Measurements from ENCODE around the gene ANTKMT. TPM values are rescaled to one million over a fixed set of nuclear protein-coding genes. Genes with fewer than 3 reads are reported as not detected.

Gene ANTKMT
- total and polyA plus RNA-seq, 2 of the 4 experiments (the other 2 are of a cell fraction) = 7.3 to 16.2 TPM

DNA sequence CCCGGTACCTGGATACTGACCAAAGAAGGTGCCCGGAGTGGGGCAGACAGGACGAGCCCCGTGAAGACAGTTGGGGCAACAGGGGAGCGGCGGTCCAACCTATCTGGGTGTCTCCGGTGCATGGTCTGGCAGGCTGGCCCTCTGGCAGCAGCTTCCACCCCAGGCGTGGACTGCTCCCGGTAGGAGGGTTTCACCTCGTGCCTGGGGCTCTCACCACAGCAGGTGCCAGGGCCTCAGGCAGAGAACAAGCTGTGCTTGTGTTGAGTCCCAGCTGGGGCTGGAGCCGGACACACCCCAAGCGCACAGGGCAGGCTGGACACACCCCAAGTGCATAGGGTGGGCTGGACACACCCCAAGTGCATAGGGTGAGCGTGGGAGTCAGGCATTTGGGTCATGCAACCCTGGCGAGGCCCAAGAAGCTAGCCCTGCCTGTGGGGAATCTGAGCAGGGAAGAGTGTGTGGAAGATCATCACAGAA lies 13.8 kb upstream of the ANTKMT start:
- no peak for ATAC-seq (ENCODE audit: low read depth)

More for the DNA sequence above, 13.8 kb upstream of the ANTKMT start:
- H2BK20ac ChIP-seq (ENCODE audit: low read depth, low read length) = no peak overlapping the region
- no peak overlapping the region for H4K5ac ChIP-seq (ENCODE audit: low read depth, low read length)
- H3K9ac ChIP-seq (ENCODE audit: low read depth, low read length) = no peak overlapping the region
- no peaks in the 10 kb centered on the region for H3K79me1 ChIP-seq (ENCODE audit: low read depth in 1 of 2, low read length in 2 of 2)
- H2BK120ac ChIP-seq (ENCODE audit: low read depth, low read length) = no peak overlapping the region
- DNase-seq = no peak
- H3K9me3 ChIP-seq (ENCODE audit: control insufficient read depth, insufficient read depth, low read length) = no peaks in the 10 kb centered on the region
- WGBS, 2 experiments (ENCODE audit: extremely low coverage in 2 of 2, insufficient read length in 1 of 2) = 37% methylated on average over 9 of the region's 14 CpGs; no CpG with 5 or more reads in 1 of the 2 experiments
- no peak overlapping the region for H2BK15ac ChIP-seq (ENCODE audit: low read depth, low read length)
- H3K4me2 ChIP-seq (ENCODE audit: low read depth, low read length) = no peak overlapping the region
- H3K18ac ChIP-seq (ENCODE audit: low read depth, low read length) = no peak overlapping the region
- no peak overlapping the region for H4K8ac ChIP-seq (ENCODE audit: low read depth in 2 of 2, low read length in 2 of 2)
- no TSS peak for BruUV-seq (replicated peaks)
- peak overlapping the region; percentile 23 for H2AFZ ChIP-seq (replicated peaks; ENCODE audit: low read length, poor library complexity)
- H2AK9ac ChIP-seq (replicated peaks; ENCODE audit: low read depth, low read length, poor library complexity) = no peak overlapping the region
- POLR2A ChIA-PET (ENCODE audit: unreplicated experiment) = no interaction called here
- H3K27me3 ChIP-seq (ENCODE audit: control insufficient read depth, insufficient read depth, low read length) = peaks cover 52% of the 10 kb centered on the region
- H3K4me1 ChIP-seq (ENCODE audit: control insufficient read depth, insufficient read depth, low read length) = peaks cover 5% of the 10 kb centered on the region; the same call in 1 of the 2 replicates
- H3K4ac ChIP-seq (ENCODE audit: low read depth, low read length) = no peak overlapping the region
- H4K91ac ChIP-seq (ENCODE audit: insufficient read depth, low read depth, low read length) = no peak overlapping the region
- H4K20me1 ChIP-seq (ENCODE audit: insufficient read depth, low read length) = peaks cover 18% of the 10 kb centered on the region; the same call in 1 of the 2 replicates
- no peaks in the 10 kb centered on the region for H3K36me3 ChIP-seq (ENCODE audit: control insufficient read depth, insufficient read depth, low read length)
- dilution Hi-C loops (cut with HindIII; ENCODE audit: low sequenced_read_pairs, unreplicated experiment) (no loop called here), intact Hi-C loops (cut with micrococcal nuclease) (no loop called here), in situ Hi-C loops (cut with MboI; ENCODE audit: low sequenced_read_pairs) (loop anchor here (25.0 kb wide), 1 partner anchor 355 kb away; the partner anchor contains the start of gene SSTR5)
- H3K14ac ChIP-seq (replicated peaks; ENCODE audit: low read depth, low read length) = no peak overlapping the region
- CTCF ChIA-PET = no interaction called here
- H3K27ac ChIP-seq (ENCODE audit: insufficient read depth, low read length) = no peak overlapping the region
- no peak overlapping the region for H2AK5ac ChIP-seq (ENCODE audit: low read depth, low read length)
- no peak overlapping the region for H3K56ac ChIP-seq (ENCODE audit: extremely low read depth, insufficient read depth, low read length)
- no peak overlapping the region for H3K23ac ChIP-seq (ENCODE audit: low read depth, low read length)
- H3K9me1 ChIP-seq (ENCODE audit: insufficient read depth, low read length) = no peaks in the 10 kb centered on the region
- no peak overlapping the region for H2BK5ac ChIP-seq (ENCODE audit: low read depth, low read length, poor library complexity, severe bottlenecking)
- no peak for TF ChIP-seq POLR2A (IDR thresholded peaks at IDR 0.05; ENCODE audit: low read depth, low read length)
- no peak for TF ChIP-seq NFE2L2 (IDR thresholded peaks at IDR 0.05; ENCODE audit: low read depth, low read length)
- TF ChIP-seq CEBPB (IDR thresholded peaks at IDR 0.05; ENCODE audit: low read depth, low read length) = no peak
- no peak for TF ChIP-seq FOS (IDR thresholded peaks at IDR 0.05; ENCODE audit: low read depth, low read length)
- TF ChIP-seq, protein P1, sequence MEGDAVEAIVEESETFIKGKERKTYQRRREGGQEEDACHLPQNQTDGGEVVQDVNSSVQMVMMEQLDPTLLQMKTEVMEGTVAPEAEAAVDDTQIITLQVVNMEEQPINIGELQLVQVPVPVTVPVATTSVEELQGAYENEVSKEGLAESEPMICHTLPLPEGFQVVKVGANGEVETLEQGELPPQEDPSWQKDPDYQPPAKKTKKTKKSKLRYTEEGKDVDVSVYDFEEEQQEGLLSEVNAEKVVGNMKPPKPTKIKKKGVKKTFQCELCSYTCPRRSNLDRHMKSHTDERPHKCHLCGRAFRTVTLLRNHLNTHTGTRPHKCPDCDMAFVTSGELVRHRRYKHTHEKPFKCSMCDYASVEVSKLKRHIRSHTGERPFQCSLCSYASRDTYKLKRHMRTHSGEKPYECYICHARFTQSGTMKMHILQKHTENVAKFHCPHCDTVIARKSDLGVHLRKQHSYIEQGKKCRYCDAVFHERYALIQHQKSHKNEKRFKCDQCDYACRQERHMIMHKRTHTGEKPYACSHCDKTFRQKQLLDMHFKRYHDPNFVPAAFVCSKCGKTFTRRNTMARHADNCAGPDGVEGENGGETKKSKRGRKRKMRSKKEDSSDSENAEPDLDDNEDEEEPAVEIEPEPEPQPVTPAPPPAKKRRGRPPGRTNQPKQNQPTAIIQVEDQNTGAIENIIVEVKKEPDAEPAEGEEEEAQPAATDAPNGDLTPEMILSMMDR (conservative IDR thresholded peaks at IDR 0.05; ENCODE audit: low read depth, low read length) = no peak
- TF ChIP-seq RCOR1 (IDR thresholded peaks at IDR 0.05; ENCODE audit: insufficient replicate concordance, low read length) = no peak
- no peak for TF ChIP-seq CHD1 (IDR thresholded peaks at IDR 0.05; ENCODE audit: low read depth, low read length)
- no peak for TF ChIP-seq RAD21 (IDR thresholded peaks at IDR 0.05; ENCODE audit: low read length)
- TF ChIP-seq BHLHE40 (IDR thresholded peaks at IDR 0.05; ENCODE audit: low read depth, low read length) = no peak
- no peak for TF ChIP-seq MXI1 (IDR thresholded peaks at IDR 0.05; ENCODE audit: borderline replicate concordance, low read depth, low read length)
- no peak for TF ChIP-seq SMC3 (IDR thresholded peaks at IDR 0.05; ENCODE audit: low read depth, low read length)
- no peak for TF ChIP-seq RFX5 (IDR thresholded peaks at IDR 0.05; ENCODE audit: low read depth, low read length)
- no peak for TF ChIP-seq MAZ (IDR thresholded peaks at IDR 0.05; ENCODE audit: borderline replicate concordance, low read depth, low read length)
- H3K4me3 ChIP-seq (ENCODE audit: insufficient read depth, low read depth, low read length) = no peak overlapping the region

Measured in IMR-90 (cell line).